K562 (cell line): ENCODE data around the gene ST3GAL5. TPM values are rescaled to one million over a fixed set of nuclear protein-coding genes. Genes with fewer than 3 reads are reported as not detected.

Experiments used
- ATAC-seq: fragments of 200-7000 bp; cut with Tn5 transposase; 3 replicates; pipeline ENCODE4 v1.9.1; 2020; ENCODE audit warnings: moderate library complexity
- BruUV-seq: library from RNA; stranded (reverse); fragments of 400-500 nt; replicated peaks from 2 replicates; lab custom pipeline; 2021; lab: Mats Ljungman, UMichigan
- CTCF ChIA-PET: fragments of 300-600 bp; formaldehyde crosslinking; extraction: SDS; loops from one replicate; lab custom pipeline; 2021; ENCODE audit warnings: low intra/inter-chr PET ratio; lab: Yijun Ruan, JAX
- POLR2A ChIA-PET: fragments of 300-600, 350-650 bp; sonication (Branson Sonifier 250); formaldehyde crosslinking; extraction: SDS; loops from one replicate; lab custom pipeline; 2021; ENCODE audit warnings: antibody characterized with exemption, inconsistent platforms; lab: Yijun Ruan, JAX
- DNase-seq, 4 experiments: peaks; one replicate each; pipeline versions ENCODE4 v3.0.0 to v3.0.0-alpha.2; 2011 to 2018; ENCODE audit warnings: low spot score in 3 of 4, mixed read lengths in 3 of 4; ENCODE audit errors: extremely low read depth in 1 of 4
- FAIRE-seq: peaks from 2 replicates; lab custom pipeline; 2011; peaks lifted over from hg19 to GRCh38; lab: Jason Lieb, UNC
- H2AFZ ChIP-seq: 2 replicates; pipeline ENCODE4 v1.6.0; 2011; ENCODE audit warnings: low read depth, low read length, control low read depth, inconsistent platforms
- H3K27ac ChIP-seq: fragments of 200-600 bp; 3 replicates; pipeline ENCODE4 v1.8.0; 2011; ENCODE audit warnings: low read depth, mild to moderate bottlenecking, control low read depth, inconsistent platforms, low read length, moderate library complexity, mixed read lengths; ENCODE audit errors: extremely low read depth
- H3K27me3 ChIP-seq, 2 experiments: fragments of 300-600 bp in 1 of 2; 2 replicates in 1 of 2; 3 replicates in 1 of 2; pipeline versions ENCODE4 v1.6.0 to v1.8.0; 2011; ENCODE audit warnings: inconsistent platforms in 2 of 2, low read length in 2 of 2, mild to moderate bottlenecking in 1 of 2, mixed read lengths in 1 of 2, moderate library complexity in 1 of 2; ENCODE audit not compliant: control insufficient read depth in 2 of 2, insufficient read depth in 2 of 2
- H3K36me3 ChIP-seq: fragments of 300-600 bp; 3 replicates; pipeline ENCODE4 v1.8.0; 2011; ENCODE audit warnings: mild to moderate bottlenecking, low read length, inconsistent platforms; ENCODE audit not compliant: control insufficient read depth, insufficient read depth
- H3K4me1 ChIP-seq, 2 experiments: fragments of 200-600 bp in 1 of 2; replicated peaks in 1 of 2; 2 replicates in 1 of 2; 3 replicates in 1 of 2; pipeline versions ENCODE4 v1.5.1 to v1.8.0; 2011; ENCODE audit warnings: inconsistent platforms in 2 of 2, low read length in 2 of 2, mild to moderate bottlenecking in 1 of 2, mixed read lengths in 1 of 2, moderate library complexity in 1 of 2; ENCODE audit not compliant: control insufficient read depth in 2 of 2, insufficient read depth in 2 of 2
- H3K4me2 ChIP-seq: 2 replicates; pipeline ENCODE4 v1.6.1; 2011; ENCODE audit warnings: low read length, control low read depth, inconsistent platforms, mixed read lengths; ENCODE audit not compliant: insufficient read depth
- H3K4me3 ChIP-seq: fragments of 200-600 bp; sonication (generic), shearing (Covaris generic); 2 replicates; pipeline ENCODE4 v1.5.1; 2016; ENCODE audit warnings: control low read depth, inconsistent platforms
- H3K79me2 ChIP-seq: fragments of 200-600 bp; 3 replicates; pipeline ENCODE4 v1.8.0; 2011; ENCODE audit warnings: low read length, inconsistent platforms; ENCODE audit not compliant: control insufficient read depth, insufficient read depth
- H3K9ac ChIP-seq, 2 experiments: 2 replicates each; pipeline versions ENCODE4 v1.6.0 to v1.6.1; 2011; ENCODE audit warnings: low read depth in 2 of 2, low read length in 2 of 2, control low read depth in 1 of 2, inconsistent platforms in 1 of 2, mild to moderate bottlenecking in 1 of 2, mixed read lengths in 1 of 2; ENCODE audit not compliant: insufficient read depth in 1 of 2
- H3K9me1 ChIP-seq: one replicate; pipeline ENCODE4 v1.6.0; 2011; ENCODE audit warnings: inconsistent platforms, mild to moderate bottlenecking, low read length, moderate library complexity; ENCODE audit not compliant: control insufficient read depth, insufficient read depth
- H3K9me3 ChIP-seq: replicated peaks from 2 replicates; pipeline ENCODE4 v1.5.1; 2011; ENCODE audit warnings: low read depth, low read length, inconsistent platforms; ENCODE audit not compliant: control insufficient read depth, insufficient read depth
- H4K20me1 ChIP-seq: replicated peaks from 2 replicates; pipeline ENCODE4 v1.6.1; 2011; ENCODE audit warnings: low read length, inconsistent platforms, mixed read lengths; ENCODE audit not compliant: control insufficient read depth, insufficient read depth
- HMGXB4 ChIP-seq: sonication (generic); formaldehyde crosslinking; IDR thresholded peaks from 2 replicates; pipeline ENCODE4 v1.8.1; 2023; ENCODE audit warnings: mild to moderate bottlenecking, missing genetic modification reagents
- POLR2B ChIP-seq: fragments of 450-650 bp; IDR thresholded peaks from 2 replicates; pipeline ENCODE4 v1.6.1; 2018; ENCODE audit warnings: low read depth; ENCODE audit not compliant: partially characterized antibody
- TFAP4 ChIP-seq: sonication (generic); formaldehyde crosslinking; IDR thresholded peaks from 2 replicates; pipeline ENCODE4 v1.8.0; 2022; ENCODE audit warnings: missing genetic modification reagents, mild to moderate bottlenecking, moderate library complexity, borderline replicate concordance
- WGBS: fragments of 100-300 bp; shearing (Covaris generic); methylation state at CpG from one replicate; pipeline ENCODE4 v1.1.6; 2016; ENCODE audit warnings: low coverage, mixed read lengths; ENCODE audit not compliant: insufficient coverage; ENCODE audit errors: missing lambda C conversion rate; 5-methylcytosine and 5-hydroxymethylcytosine counted together
- in situ Hi-C: fragments of 300-500 bp; cut with MboI; formaldehyde crosslinking; loops from 4 replicates; pipeline ENCODE4 v1.15.0; 2018; ENCODE audit warnings: inconsistent platforms, mixed read lengths
- intact Hi-C: fragments of 100-400 bp; cut with micrococcal nuclease; formaldehyde crosslinking; loops from 2 replicates; pipeline ENCODE4 v1.14.2; 2022
- polyA plus RNA-seq, 8 experiments: library from polyadenylated mRNA; depleted of rRNA in 4 of 8; stranded (reverse) in 5 of 8; unstranded in 3 of 8; fragments of >200 nt; fragmentation: Nextera tagmentation in 2 of 8; fragmentation: Illumina TruSeq in 1 of 8; extraction: Ambion mirVana in 2 of 8; extraction: Trizol in 1 of 8; gene quantifications; 2 replicates each; pipeline versions ENCODE4 v1.2.1 to v1.2.3, GENCODE V29; 2011 to 2014; ENCODE audit warnings: inconsistent platforms in 1 of 8, missing spikeins in 1 of 8
- total RNA-seq, 7 experiments: library from RNA; depleted of rRNA in 6 of 7; stranded (reverse); fragments of >200 nt in 6 of 7; fragmentation: Illumina TruSeq in 2 of 7; extraction: Trizol in 2 of 7; gene quantifications; 2 replicates each; pipeline versions ENCODE4 v1.2.1 to v1.2.3, GENCODE V29; 2011 to 2021; ENCODE audit warnings: low replicate concordance in 1 of 7

Gene ST3GAL5
- total and polyA plus RNA-seq, 9 of the 15 experiments (the other 6 are each of a cell fraction or from before 2014, with no cell fraction given): 1.6 to 10.0 (median 4.2) TPM

- TF ChIP-seq TFAP4 (CRISPR knock-in tag): peak; percentile 27; the same call in 1 of the 2 replicates
- no peak for TF ChIP-seq HMGXB4 (CRISPR knock-in tag)
- TF ChIP-seq POLR2B: no peak
- H3K27ac ChIP-seq: no peak overlapping the region
- no peak for ATAC-seq
- 18% methylated on average over 9 of the region's 9 CpGs for WGBS
- H2AFZ ChIP-seq: no peak overlapping the region
- no TSS peak for BruUV-seq
- H3K4me1 ChIP-seq: peaks cover 3 to 9% of the 10 kb centered on the region in 2 experiments; a peak in 4 of 5 replicates
- H3K79me2 ChIP-seq: no peaks in the 10 kb centered on the region
- no peak overlapping the region for H3K4me3 ChIP-seq
- in situ Hi-C loops: no loop called here
- no peaks in the 10 kb centered on the region for H3K36me3 ChIP-seq
- intact Hi-C loops: no loop called here
- H4K20me1 ChIP-seq: no peaks in the 10 kb centered on the region
- no peaks in the 10 kb centered on the region for H3K9me1 ChIP-seq
- H3K4me2 ChIP-seq: no peak overlapping the region
- DNase-seq: no peak
- no peak for FAIRE-seq
- no peaks in the 10 kb centered on the region for H3K9me3 ChIP-seq
- H3K27me3 ChIP-seq: no peaks in the 10 kb centered on the region; a peak in 1 of 5 replicates
- H3K9ac ChIP-seq: 0 out of 4 replicates have a peak overlapping the region, but pooled peaks of 1 of the 2 experiments have one; percentile 9
- ChIA-PET POLR2A (interaction anchor here (1.8 kb wide), 1 partner anchor 11 kb away, joined by 8 read pairs; no protein-coding TSS in a partner anchor), CTCF (no interaction called here)
These were observed 38.3 kb upstream of the ST3GAL5 start for GRCh38 chr2:85926931-85927661.
